GM21737 (cell line): ENCODE results near the gene RYR1.
A peak's percentile ranks its signal among the peaks of the same experiment; 100 is the strongest.
"Not testable (repeated sequence)": the region's sequence is repeated elsewhere in the genome, so short reads cannot be mapped to it uniquely, and the experiment has no call there.

ENCODE experiments used
- ATAC-seq: cut with Tn5 transposase; IDR thresholded peaks from one replicate; pipeline ENCODE4 v1.9.1; 2021; ENCODE audit warnings: mild to moderate bottlenecking, moderate library complexity; ENCODE audit not compliant: unreplicated experiment

Gene RYR1

DNA sequence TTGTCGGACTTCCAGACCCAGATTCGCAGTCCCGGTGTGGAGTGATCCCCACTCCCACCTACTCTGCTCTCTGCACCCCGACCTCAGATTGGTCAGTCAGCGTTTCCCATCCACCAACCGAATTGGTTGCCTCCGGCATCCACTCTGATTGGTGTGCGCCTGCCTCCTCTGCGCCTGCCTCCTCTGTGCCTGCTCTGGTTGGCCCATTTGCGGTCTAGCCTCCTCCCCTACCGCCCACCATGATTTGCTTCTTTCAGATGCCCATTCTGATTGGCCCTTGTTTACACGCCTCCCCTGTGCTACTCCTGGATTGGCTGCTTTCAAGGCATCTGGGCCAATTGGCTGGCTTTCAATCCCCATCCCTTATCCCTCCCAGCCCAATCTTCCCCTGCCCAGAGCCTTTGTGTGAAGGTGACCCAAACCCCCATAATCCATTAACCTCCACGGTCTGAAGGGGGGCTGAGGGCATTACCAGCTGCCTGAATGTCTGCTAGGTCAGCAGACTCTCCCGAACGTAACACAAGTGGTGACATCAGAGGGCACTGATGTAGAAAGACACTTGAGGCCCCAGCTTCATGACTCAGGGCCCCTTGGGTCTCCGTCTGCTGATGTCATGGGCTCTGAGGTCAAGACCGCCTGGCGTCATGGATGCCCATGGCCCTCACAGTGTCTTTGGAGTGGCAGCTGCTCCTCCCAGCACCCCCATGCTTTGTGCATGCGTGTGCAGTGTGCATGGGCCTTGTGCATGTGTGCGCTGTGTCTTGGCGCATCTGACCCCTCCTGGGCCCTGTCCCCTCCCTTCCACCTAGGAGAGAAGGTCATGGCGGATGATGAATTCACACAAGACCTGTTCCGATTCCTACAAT lies 103.8 kb downstream of the RYR1 start:
- ATAC-seq, result no peak

DNA sequence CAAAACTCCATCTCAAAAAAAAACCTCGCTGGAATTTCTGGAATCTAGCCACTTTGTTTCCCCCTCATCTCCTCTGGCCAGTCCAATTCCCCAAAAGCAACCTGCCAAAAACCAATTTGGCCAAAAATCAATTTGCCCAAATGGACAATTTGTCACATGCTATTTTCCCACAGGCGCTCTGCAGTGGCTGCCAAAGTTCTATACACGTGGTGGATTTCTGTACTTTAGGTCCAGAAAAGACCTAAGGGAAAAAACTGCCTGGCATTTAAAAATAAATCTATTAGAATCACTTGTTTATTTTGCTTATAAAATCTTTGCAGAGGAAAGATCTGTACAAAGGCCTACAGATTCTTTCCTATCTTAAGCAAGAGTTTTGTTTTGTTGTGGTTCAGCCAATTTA lies 104.9 kb downstream of the RYR1 start:
- no peak for ATAC-seq

DNA sequence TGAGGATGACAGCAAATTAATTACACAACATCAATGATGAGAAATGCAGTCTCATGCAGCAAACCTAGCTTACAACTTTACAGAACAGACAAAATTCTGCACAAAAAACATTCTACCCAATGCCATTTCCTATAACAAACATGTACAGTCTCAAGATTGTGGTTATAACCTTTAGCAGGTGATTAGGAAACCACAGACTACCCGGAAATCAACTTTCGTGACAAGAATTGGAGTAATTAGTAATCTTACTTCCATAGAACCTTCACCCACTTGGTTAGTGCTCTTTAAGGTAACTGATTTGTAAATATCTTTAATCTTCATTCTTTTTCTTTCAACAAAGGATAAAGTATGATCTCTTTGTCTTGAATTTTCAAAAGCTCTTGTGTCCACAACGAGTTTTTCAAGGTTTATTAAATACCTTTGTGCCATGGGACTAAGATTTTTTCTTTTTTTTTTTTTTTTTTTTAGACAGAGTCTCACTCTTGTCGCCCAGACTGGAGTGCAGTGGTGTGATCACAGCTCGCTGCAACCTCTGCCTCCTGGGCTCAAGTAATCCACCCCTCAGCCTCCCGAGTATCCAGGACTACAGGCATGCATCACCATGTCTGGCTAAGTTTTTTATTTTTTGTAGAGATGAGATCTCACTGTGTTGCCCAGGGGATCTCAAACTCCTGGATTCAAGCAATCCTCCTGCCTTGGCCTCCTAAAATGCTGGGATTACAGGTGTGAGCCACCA lies 105.5 kb downstream of the RYR1 start:
- no peak for ATAC-seq

DNA sequence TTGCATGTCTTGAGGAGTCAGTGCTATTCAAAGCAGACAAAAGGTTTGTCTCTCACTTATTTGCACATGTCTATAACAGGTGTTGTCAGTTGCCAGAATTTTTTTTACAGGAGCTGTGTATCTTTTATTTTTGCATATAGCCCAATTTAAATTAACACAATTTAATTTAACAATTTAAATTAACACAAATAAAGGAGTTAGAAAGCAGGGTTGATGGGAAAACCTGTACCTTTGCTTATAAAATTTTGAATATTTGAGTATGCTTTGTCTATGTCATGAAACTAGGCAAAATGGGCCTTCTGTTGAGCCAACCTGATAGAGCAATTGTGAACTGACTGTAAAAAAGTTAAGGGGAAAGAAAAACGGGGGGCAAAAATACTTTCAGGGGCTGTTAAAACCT lies 106.3 kb downstream of the RYR1 start:
- no peak for ATAC-seq

GRCh38 chr19:38542040-38542439 lies 108.5 kb downstream of the RYR1 start:
- no peak for ATAC-seq

DNA sequence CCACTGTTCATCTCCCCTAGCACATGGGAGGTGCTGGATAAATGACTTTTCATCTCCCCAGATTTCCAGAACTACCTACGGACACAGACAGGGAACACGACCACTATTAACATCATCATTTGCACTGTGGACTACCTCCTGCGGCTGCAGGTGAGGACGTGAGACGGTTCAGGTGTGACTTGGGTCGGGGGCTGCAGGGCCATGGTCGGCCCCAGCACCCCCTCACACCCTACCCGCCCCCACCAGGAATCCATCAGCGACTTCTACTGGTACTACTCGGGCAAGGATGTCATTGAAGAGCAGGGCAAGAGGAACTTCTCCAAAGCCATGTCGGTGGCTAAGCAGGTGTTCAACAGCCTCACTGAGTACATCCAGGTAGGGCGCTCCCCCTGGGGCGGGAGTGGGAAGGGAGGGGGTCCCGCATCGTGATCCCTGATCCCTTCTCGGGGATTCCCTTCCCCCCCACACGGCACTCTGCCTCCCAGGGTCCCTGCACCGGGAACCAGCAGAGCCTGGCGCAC lies 109.9 kb downstream of the RYR1 start:
- ATAC-seq, result no peak

- no peak for ATAC-seq
Observed at GRCh38 chr19:38543807-38544568, 110.5 kb downstream of the RYR1 start.

DNA sequence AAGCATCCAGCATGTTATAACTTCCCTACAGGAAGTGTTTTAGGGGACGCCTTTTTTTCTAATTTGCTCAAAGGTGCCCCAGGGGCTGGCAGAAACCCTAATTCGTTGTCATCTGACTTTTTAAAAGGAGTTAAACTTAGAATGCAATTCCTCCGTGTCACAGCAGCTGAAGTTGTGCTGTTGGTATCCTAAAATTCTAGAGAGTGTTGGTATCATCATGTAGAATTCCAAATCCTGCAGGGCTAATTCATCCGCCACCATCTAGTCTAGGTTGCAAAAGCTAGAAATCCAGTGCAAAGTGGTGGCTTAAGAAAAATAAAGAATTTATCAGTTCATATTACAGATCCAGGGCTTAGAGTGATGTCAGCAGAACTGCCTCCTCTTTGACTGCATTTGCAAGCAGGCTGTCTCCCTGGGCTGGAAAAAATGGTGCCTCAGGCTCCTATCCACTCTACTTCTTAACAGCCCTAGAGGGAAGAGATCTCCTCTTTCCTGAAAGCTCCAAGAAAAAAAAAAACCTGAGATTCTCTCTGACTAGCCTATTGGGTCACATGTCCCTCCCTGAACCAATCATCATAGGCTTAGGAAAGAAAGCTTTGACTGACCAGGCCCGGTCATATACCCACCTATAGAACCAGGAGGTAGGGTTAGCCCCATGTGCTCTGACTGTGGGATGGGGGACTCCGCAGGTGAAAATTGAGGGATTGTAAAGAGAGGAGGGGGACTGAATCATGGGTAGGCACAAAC lies 111.3 kb downstream of the RYR1 start:
- no peak for ATAC-seq

GRCh38 chr19:38545596-38545995 lies 112.1 kb downstream of the RYR1 start:
- no peak for ATAC-seq

DNA sequence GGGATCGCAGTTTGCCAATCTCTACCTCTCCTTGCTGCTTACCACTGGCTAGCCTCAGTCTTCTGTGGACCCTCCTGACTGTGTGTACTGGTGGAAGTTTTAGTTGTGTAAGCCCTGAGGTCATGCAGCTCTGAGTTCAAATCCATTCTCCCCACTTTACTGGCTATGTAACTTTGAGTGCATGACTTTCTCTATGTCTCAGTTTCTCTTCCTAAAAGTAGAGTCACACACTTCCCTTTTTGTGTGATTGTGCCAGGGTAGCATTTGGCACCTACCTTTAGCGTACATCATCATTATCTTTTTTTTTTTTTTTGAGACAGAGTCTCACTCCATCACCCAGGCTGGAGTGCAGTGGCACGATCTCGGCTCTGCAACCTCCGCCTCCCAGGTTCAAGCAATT lies 113.9 kb downstream of the RYR1 start:
- ATAC-seq, result no peak

DNA sequence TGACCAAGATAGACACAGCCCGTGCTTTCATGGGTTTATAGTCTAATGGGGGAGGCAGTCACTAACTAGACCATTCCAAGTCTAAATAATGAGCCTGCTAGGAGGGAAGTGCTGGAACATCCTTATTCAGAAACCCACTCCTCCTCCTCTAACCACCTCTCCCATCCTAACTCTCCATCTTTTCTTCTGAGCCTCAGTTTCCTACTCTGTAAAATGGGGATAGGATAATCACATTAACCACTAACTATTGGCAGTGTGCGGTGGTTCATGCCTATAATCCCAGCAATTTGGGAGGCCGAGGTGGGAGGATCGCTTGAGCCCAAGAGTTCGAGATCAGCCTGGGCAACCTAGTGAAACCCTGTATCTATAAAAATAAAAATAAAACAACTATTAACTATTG lies 115.6 kb downstream of the RYR1 start:
- ATAC-seq, result no peak

DNA sequence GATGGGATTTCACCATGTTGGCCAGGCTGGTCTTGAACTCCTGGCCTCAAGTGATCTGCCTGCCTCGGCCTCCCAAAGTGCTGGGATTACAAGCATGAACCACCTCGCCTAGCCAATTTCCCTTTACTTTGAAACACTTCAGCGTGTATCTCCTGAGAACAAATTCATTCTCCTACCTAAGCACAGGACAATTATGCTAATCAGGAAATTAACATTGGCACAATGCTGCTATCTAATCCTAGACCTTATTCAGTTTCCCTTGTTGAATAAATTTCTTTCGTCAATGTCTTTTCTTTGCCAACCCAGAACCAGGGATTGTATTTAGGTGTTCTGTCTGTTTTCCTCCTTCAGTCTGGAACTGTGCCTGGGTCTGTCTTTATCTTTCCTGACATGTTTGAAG lies 116.5 kb downstream of the RYR1 start:
- ATAC-seq, result no peak

DNA sequence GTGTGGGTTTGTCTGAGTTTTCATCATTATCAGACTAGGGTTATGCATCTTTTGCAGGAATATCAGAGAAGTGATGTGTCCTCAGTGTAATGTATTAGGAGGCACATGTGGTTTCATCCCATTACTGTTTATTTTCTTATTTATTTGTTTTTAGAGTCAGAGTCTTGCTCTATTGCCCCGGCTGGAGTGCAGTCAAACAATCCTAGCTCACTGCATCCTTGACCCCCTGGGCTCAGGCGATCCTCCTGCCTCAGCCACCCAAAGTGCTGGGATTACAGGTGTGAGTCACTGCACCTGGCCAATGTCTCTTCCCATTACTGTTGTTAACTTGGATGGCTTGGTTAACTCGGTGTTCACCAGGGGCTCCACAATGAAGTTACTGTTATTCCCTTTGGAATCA lies 116.9 kb downstream of the RYR1 start:
- no peak for ATAC-seq

GRCh38 chr19:38551450-38551813 lies 117.9 kb downstream of the RYR1 start:
- ATAC-seq, result peak; percentile 53

DNA sequence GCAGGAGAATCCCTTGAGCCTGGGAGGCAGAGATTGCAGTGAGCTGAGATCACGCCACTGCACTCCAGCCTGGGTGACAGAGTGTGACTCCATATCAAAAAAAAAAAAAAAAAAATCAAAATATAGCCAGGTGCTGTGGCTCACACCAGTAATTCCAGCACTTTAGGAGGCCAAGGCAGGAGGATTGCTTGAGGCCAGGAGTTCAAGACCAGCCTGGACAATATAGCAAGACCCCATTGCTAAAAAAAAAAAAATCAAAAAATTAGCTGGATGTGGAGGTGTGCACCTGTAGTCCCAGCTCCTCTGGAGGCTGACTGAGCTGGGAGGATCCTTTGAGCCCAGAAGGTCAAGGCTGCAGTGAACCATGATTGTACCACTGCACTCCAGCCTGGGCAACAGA lies 119.7 kb downstream of the RYR1 start:
- not testable (repeated sequence) for ATAC-seq

GRCh38 chr19:38554676-38555141 lies 121.2 kb downstream of the RYR1 start:
- no peak for ATAC-seq

- ATAC-seq, result no peak
Observed at GRCh38 chr19:38555200-38555599, 121.7 kb downstream of the RYR1 start.

GRCh38 chr19:38556521-38557174 lies 123.2 kb downstream of the RYR1 start:
- no peak for ATAC-seq

DNA sequence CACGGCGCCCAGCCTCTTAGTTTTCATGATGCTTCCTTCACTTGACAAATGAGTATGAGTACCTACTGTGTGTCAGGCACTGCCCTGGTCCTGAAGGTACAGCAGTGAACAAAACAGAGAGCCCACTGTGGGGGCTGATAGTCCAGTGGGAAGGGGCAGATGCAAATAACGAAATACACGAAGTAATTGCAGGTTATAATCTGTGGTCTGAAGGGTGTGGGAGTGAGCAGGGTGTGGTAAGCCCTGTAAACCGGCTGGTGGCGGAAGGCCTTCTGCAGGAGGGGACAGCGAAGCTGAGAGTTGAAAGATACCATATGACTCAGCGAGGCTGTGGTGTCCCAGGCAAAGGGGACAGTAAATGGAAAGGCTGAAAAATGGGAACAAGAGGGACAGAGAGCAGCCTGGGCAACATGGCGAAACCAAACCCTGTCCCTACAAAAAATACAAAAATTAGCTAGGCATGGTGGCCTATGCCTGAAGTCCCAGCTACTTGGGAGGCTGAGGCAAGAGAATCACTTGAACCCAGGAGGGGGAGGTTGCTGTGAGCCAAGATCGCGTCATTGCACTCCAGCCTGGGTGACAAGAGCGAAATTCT lies 123.8 kb downstream of the RYR1 start:
- peak; percentile 56 for ATAC-seq

DNA sequence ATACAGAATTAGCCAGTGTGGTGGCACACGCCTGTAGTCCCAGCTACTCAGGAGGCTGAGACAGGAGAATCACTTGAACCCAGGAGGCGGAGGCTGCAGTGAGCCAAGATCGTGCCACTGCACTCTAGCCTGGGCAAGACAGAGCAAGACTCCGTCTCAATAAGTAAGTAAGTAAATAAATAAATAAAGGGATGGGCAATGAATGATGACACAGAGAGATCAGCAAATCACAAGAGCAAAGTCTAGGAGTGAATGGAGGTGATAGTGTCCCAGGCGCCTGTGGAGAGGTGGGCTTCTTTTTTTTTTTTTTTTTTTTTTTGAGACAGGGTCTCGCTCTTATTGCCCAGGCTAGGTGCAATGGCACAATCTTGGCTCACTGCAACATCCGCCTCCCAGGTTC lies 125.4 kb downstream of the RYR1 start:
- not testable (repeated sequence) for ATAC-seq
